GM12878 (cell line): ENCODE data around the gene ADAM15.

Source experiments
- CTCF ChIP-seq, 3 experiments: IDR thresholded peaks in 2 of 3; conservative IDR thresholded peaks in 1 of 3; 2 replicates each; pipeline ENCODE4 v1.5.1; 2011; ENCODE audit warnings: low read depth in 3 of 3, low read length in 3 of 3, mild to moderate bottlenecking in 3 of 3, control low read depth in 2 of 3, moderate library complexity in 2 of 3, inconsistent platforms in 1 of 3, mixed read lengths in 1 of 3; ENCODE audit not compliant: control insufficient read depth in 2 of 3, insufficient read depth in 1 of 3; ENCODE audit errors: extremely low read depth in 1 of 3
- EP300 ChIP-seq, 2 experiments: fragments of 150-350 bp in 1 of 2; IDR thresholded peaks; 2 replicates each; pipeline ENCODE4 v1.6.1; 2011 to 2012; ENCODE audit warnings: low read depth in 2 of 2, low read length in 2 of 2, borderline replicate concordance in 1 of 2, improper control_type of control experiment in 1 of 2, inconsistent platforms in 1 of 2; ENCODE audit not compliant: control insufficient read depth in 1 of 2
- HDAC2 ChIP-seq: fragments of 200-600 bp; sonication (generic); IDR thresholded peaks from 2 replicates; pipeline ENCODE4 v1.6.1; 2017
- PAX8 ChIP-seq: fragments of 450-650 bp; IDR thresholded peaks from 2 replicates; pipeline ENCODE4 v1.6.1; 2017; ENCODE audit warnings: mild to moderate bottlenecking, moderate library complexity
- RAD21 ChIP-seq: IDR thresholded peaks from 2 replicates; pipeline ENCODE4 v1.6.1; 2011; ENCODE audit warnings: mild to moderate bottlenecking, low read depth, low read length, moderate library complexity; ENCODE audit not compliant: insufficient read depth

GRCh38 chr1:155093911-155094621, 43.0 kb downstream of the ADAM15 start:
- TF ChIP-seq RAD21 (peak; percentile 52), CTCF (IDR thresholded peaks at IDR 0.05 in 2 of 3, conservative IDR thresholded peaks at IDR 0.05 in 1 of 3; ENCODE audit: control insufficient read depth in 2 of 3, extremely low read depth in 1 of 3, insufficient read depth in 1 of 3, low read depth in 3 of 3, low read length in 3 of 3) (peak; percentile 33 to 59 (median 35); a peak in 4 of 6 replicates), PAX8 (no peak), HDAC2 (no peak), EP300 (IDR thresholded peaks at IDR 0.05; ENCODE audit: borderline replicate concordance in 1 of 2, control insufficient read depth in 1 of 2, low read depth in 2 of 2, low read length in 2 of 2) (no peak)
